HepG2 (cell line): ENCODE data around the gene SNRPD3. TPM values are rescaled to one million over a fixed set of nuclear protein-coding genes. Genes with fewer than 3 reads are reported as not detected.

Experiments
- ADNP ChIP-seq: sonication (generic); formaldehyde crosslinking; IDR thresholded peaks from 2 replicates; pipeline ENCODE4 v1.4.0; 2020; ENCODE audit warnings: missing genetic modification reagents
- ARID3A ChIP-seq: IDR thresholded peaks from 2 replicates; pipeline ENCODE4 v1.6.1; 2012; ENCODE audit warnings: low read depth, low read length, improper control_type of control experiment
- ASH2L ChIP-seq: fragments of 300-600, 200-600 bp; sonication (generic); IDR thresholded peaks from 2 replicates; pipeline ENCODE4 v1.7.0; 2017; ENCODE audit warnings: low read depth, mild to moderate bottlenecking, moderate library complexity, mixed read lengths, low read length; ENCODE audit not compliant: insufficient read length
- CBFB ChIP-seq: sonication (generic); formaldehyde crosslinking; IDR thresholded peaks from 2 replicates; pipeline ENCODE4 v1.4.0; 2020; ENCODE audit warnings: missing genetic modification reagents
- DDIT3 ChIP-seq: sonication (generic); formaldehyde crosslinking; IDR thresholded peaks from 2 replicates; pipeline ENCODE4 v1.4.0; 2020; ENCODE audit warnings: mild to moderate bottlenecking, missing genetic modification reagents
- EEA1 ChIP-seq: sonication (generic); formaldehyde crosslinking; IDR thresholded peaks from 2 replicates; pipeline ENCODE4 v1.5.1; 2020; ENCODE audit warnings: mild to moderate bottlenecking, missing genetic modification reagents, borderline replicate concordance
- FOXC1 ChIP-seq: sonication (generic); formaldehyde crosslinking; IDR thresholded peaks from 2 replicates; pipeline ENCODE4 v1.8.0; 2022; ENCODE audit warnings: mild to moderate bottlenecking, missing genetic modification reagents, borderline replicate concordance
- GLI4 ChIP-seq: sonication (generic); formaldehyde crosslinking; IDR thresholded peaks from 2 replicates; pipeline ENCODE4 v1.5.1; 2020; ENCODE audit warnings: missing genetic modification reagents, mild to moderate bottlenecking, moderate library complexity, borderline replicate concordance
- GLMP ChIP-seq: sonication (generic); formaldehyde crosslinking; IDR thresholded peaks from 2 replicates; pipeline ENCODE4 v1.9.0; 2021; ENCODE audit warnings: missing genetic modification reagents, mild to moderate bottlenecking, borderline replicate concordance
- HIVEP1 ChIP-seq: sonication (generic); formaldehyde crosslinking; IDR thresholded peaks from 2 replicates; pipeline ENCODE4 v1.4.0; 2020; ENCODE audit warnings: mild to moderate bottlenecking, missing genetic modification reagents
- HOXD1 ChIP-seq: sonication (generic); formaldehyde crosslinking; IDR thresholded peaks from 2 replicates; pipeline ENCODE4 v1.5.0; 2020; ENCODE audit warnings: missing genetic modification reagents
- MAX ChIP-seq: IDR thresholded peaks from 2 replicates; pipeline ENCODE4 v1.6.1; 2012; ENCODE audit warnings: inconsistent platforms
- NR2C2 ChIP-seq: sonication (generic); formaldehyde crosslinking; IDR thresholded peaks from 2 replicates; pipeline ENCODE4 v1.4.0; 2020; ENCODE audit warnings: missing genetic modification reagents, mild to moderate bottlenecking, moderate library complexity, borderline replicate concordance
- RXRB ChIP-seq: IDR thresholded peaks from 2 replicates; pipeline ENCODE4 v1.6.1; 2016; ENCODE audit warnings: borderline replicate concordance, missing genetic modification reagents, missing compliant biosample characterization
- XBP1 ChIP-seq: sonication (generic); formaldehyde crosslinking; IDR thresholded peaks from 2 replicates; pipeline ENCODE4 v1.5.0; 2020; ENCODE audit warnings: missing genetic modification reagents
- ZMYM3 ChIP-seq: sonication (generic); formaldehyde crosslinking; IDR thresholded peaks from 2 replicates; pipeline ENCODE4 v1.5.1; 2020; ENCODE audit warnings: mild to moderate bottlenecking, missing genetic modification reagents
- ZNF549 ChIP-seq: sonication (generic); formaldehyde crosslinking; IDR thresholded peaks from 2 replicates; pipeline ENCODE4 v1.5.0; 2020; ENCODE audit warnings: missing genetic modification reagents
- ZNF710 ChIP-seq: sonication (generic); formaldehyde crosslinking; IDR thresholded peaks from 2 replicates; pipeline ENCODE4 v1.5.0; 2020; ENCODE audit warnings: mild to moderate bottlenecking, missing genetic modification reagents, borderline replicate concordance
- polyA plus RNA-seq, 8 experiments: library from polyadenylated mRNA; depleted of rRNA in 3 of 8; stranded (reverse) in 7 of 8; unstranded in 1 of 8; fragments of >200 nt; fragmentation: Illumina TruSeq in 4 of 8; extraction: Trizol in 4 of 8; gene quantifications; 2 replicates each; pipeline versions ENCODE4 v1.2.1 to v1.2.3, GENCODE V29; 2011 to 2016; ENCODE audit warnings: low read depth in 4 of 8, missing spikeins in 1 of 8, mixed read lengths in 1 of 8; ENCODE audit not compliant: insufficient read depth in 1 of 8
- total RNA-seq, 5 experiments: library from RNA; depleted of rRNA; stranded (reverse); fragments of >200 nt; fragmentation: Illumina TruSeq; extraction: Trizol; gene quantifications; 2 replicates each; pipeline ENCODE4 v1.2.3, GENCODE V29; 2016; ENCODE audit warnings: low read depth in 1 of 5

Gene SNRPD3
- total and polyA plus RNA-seq, 2 of the 13 experiments (the other 11 are each of a cell fraction or from before 2014, with no cell fraction given): 110 to 209 TPM

GRCh38 chr22:24578355-24579257, 22.8 kb downstream of the SNRPD3 start (continued):
- peak; percentile 79 for TF ChIP-seq ARID3A
- TF ChIP-seq ASH2L: peak; percentile 86
- no peak for TF ChIP-seq FOXC1
- no peak for TF ChIP-seq NR2C2 (CRISPR knock-in tag)
- peak; percentile 90 for TF ChIP-seq RXRB
- peak; percentile 6; the same call in 1 of the 2 replicates for TF ChIP-seq CBFB
- TF ChIP-seq HOXD1 (CRISPR knock-in tag): no peak
- no peak for TF ChIP-seq DDIT3 (CRISPR knock-in tag)
- TF ChIP-seq ZMYM3 (CRISPR knock-in tag): peak; percentile 7; the same call in 1 of the 2 replicates
- no peak for TF ChIP-seq GLMP (CRISPR knock-in tag)
- TF ChIP-seq ADNP (CRISPR knock-in tag): no peak
- peak; percentile 69; the same call in 1 of the 2 replicates for TF ChIP-seq ZNF710 (CRISPR knock-in tag)
- TF ChIP-seq EEA1 (CRISPR knock-in tag): no peak
- no peak for TF ChIP-seq ZNF549 (CRISPR knock-in tag)
- no peak for TF ChIP-seq XBP1 (CRISPR knock-in tag)
- peak; percentile 59 for TF ChIP-seq MAX
- no peak for TF ChIP-seq HIVEP1
- no peak for TF ChIP-seq GLI4 (CRISPR knock-in tag)
